HFFc6 (cell line): ENCODE results near the gene WRAP53. TPM values are rescaled to one million over a fixed set of nuclear protein-coding genes. Genes with fewer than 3 reads are reported as not detected.
A peak's percentile ranks its signal among the peaks of the same experiment; 100 is the strongest.

ENCODE experiments used
- DNase-seq: peaks from one replicate; pipeline ENCODE4 v3.0.0-alpha.2; 2018
- H3K27ac Mint-ChIP-seq: 2 replicates; pipeline ENCODE4 v1.8.0; 2020; ENCODE audit warnings: mild to moderate bottlenecking, mixed read lengths
- H3K27me3 Mint-ChIP-seq: 2 replicates; pipeline ENCODE4 v1.8.0; 2021; ENCODE audit warnings: mild to moderate bottlenecking, moderate library complexity, mixed read lengths; ENCODE audit not compliant: insufficient read depth
- H3K36me3 Mint-ChIP-seq: 2 replicates; pipeline ENCODE4 v1.8.0; 2021; ENCODE audit warnings: low read depth, mixed read lengths
- H3K4me1 Mint-ChIP-seq: 2 replicates; pipeline ENCODE4 v1.8.0; 2020; ENCODE audit warnings: low read depth, mixed read lengths
- H3K4me3 Mint-ChIP-seq: 2 replicates; pipeline ENCODE4 v1.8.0; 2020; ENCODE audit warnings: mild to moderate bottlenecking, moderate library complexity, mixed read lengths
- H3K9me3 Mint-ChIP-seq: 2 replicates; pipeline ENCODE4 v1.8.0; 2020; ENCODE audit warnings: mild to moderate bottlenecking, mixed read lengths
- total RNA-seq, 6 experiments: library from RNA; stranded (reverse); fragmentation: NEBNext Ultra II Directional; extraction: Animal tissue kit (Norgen Biotek cat#: 25700); gene quantifications; 2 replicates in 1 of 6; 3 replicates in 5 of 6; pipeline ENCODE4 v1.2.3, GENCODE V29; 2021
- TF ChIP-seq, protein P1 (sequence below): fragments of 200-600 bp; sonication (generic); IDR thresholded peaks from 2 replicates; pipeline ENCODE4 v1.5.0; 2021; ENCODE audit warnings: antibody characterized with exemption, mild to moderate bottlenecking

Gene WRAP53
- total RNA-seq, 6 experiments from 2014 or later: 8.6 to 18.2 (median 15.2) TPM

DNA sequence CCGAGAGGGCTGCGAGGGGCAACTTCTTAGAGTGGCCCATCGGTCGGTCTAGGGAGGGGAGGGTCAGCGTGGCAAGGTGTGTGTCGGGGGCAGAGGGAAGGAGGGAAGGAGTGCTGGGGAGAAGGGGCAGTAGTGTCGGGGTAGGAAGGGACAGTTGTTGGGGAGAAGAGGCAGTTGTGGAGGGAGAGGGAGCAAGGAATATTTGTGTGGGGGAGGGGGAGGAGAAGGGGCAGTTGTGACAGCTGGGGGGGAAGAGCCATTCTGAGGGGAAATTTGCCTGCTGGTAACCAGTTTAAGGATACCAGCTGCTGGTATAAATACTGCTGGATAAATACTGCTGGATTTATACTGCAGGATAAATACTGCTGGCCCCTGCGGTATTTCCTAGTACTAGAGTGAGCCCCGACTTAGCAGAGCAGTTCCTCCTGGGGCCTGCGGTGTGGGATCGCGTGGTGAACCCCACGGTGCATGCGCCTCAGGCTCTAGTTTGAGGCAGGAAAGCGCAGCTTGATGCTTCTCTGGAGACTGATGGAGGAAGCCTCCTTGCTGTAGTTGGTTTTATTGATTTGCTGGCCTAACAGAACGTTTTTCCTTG lies 29.6 kb downstream of the WRAP53 start:
- H3K9me3 Mint-ChIP-seq: no peaks in the 10 kb centered on the region
- peaks cover 40% of the 10 kb centered on the region for H3K27me3 Mint-ChIP-seq
- TF ChIP-seq, protein P1, sequence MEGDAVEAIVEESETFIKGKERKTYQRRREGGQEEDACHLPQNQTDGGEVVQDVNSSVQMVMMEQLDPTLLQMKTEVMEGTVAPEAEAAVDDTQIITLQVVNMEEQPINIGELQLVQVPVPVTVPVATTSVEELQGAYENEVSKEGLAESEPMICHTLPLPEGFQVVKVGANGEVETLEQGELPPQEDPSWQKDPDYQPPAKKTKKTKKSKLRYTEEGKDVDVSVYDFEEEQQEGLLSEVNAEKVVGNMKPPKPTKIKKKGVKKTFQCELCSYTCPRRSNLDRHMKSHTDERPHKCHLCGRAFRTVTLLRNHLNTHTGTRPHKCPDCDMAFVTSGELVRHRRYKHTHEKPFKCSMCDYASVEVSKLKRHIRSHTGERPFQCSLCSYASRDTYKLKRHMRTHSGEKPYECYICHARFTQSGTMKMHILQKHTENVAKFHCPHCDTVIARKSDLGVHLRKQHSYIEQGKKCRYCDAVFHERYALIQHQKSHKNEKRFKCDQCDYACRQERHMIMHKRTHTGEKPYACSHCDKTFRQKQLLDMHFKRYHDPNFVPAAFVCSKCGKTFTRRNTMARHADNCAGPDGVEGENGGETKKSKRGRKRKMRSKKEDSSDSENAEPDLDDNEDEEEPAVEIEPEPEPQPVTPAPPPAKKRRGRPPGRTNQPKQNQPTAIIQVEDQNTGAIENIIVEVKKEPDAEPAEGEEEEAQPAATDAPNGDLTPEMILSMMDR: no peak
- peaks cover 7% of the 10 kb centered on the region for H3K4me1 Mint-ChIP-seq
- H3K4me3 Mint-ChIP-seq: peak overlapping the region; percentile 89
- DNase-seq: peak; percentile 9
- H3K27ac Mint-ChIP-seq: no peak overlapping the region
- no peaks in the 10 kb centered on the region for H3K36me3 Mint-ChIP-seq

- H3K27me3 Mint-ChIP-seq: peaks cover 36% of the 10 kb centered on the region
- no peaks in the 10 kb centered on the region for H3K36me3 Mint-ChIP-seq
- TF ChIP-seq, protein P1: no peak
- no peak overlapping the region for H3K4me3 Mint-ChIP-seq
- no peak overlapping the region for H3K27ac Mint-ChIP-seq
- DNase-seq: no peak
- H3K9me3 Mint-ChIP-seq: no peaks in the 10 kb centered on the region
- peaks cover 7% of the 10 kb centered on the region for H3K4me1 Mint-ChIP-seq
These were observed 31.4 kb downstream of the WRAP53 start for GRCh38 chr17:7719661-7720060.

DNA sequence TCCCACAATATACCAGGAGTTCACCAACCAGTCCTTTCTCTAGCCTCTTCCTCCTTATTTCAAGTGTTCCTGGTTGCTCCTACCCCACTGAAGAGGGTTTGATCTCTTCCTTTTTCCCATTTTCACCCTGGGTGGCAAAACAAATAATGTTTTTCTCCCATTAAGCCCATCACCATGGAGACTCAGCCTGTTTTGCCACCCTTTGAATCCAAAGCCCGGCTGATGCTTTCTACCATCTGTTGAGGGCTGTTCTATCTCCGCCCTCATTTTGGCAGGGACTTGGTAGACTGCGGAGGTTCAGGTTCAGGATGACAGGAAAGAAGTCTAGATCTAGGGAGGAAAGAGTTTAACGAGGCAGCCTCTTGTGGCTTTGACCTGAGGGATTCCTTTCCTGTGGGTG lies 31.8 kb downstream of the WRAP53 start:
- H3K36me3 Mint-ChIP-seq: no peaks in the 10 kb centered on the region
- DNase-seq: no peak
- no peak overlapping the region for H3K27ac Mint-ChIP-seq
- peaks cover 7% of the 10 kb centered on the region for H3K4me1 Mint-ChIP-seq
- TF ChIP-seq, protein P1: no peak
- H3K4me3 Mint-ChIP-seq: no peak overlapping the region
- no peaks in the 10 kb centered on the region for H3K9me3 Mint-ChIP-seq
- H3K27me3 Mint-ChIP-seq: peaks cover 35% of the 10 kb centered on the region

- H3K4me3 Mint-ChIP-seq: no peak overlapping the region
These were observed 33.3 kb downstream of the WRAP53 start for GRCh38 chr17:7721612-7722011.

GRCh38 chr17:7727886-7728285 lies 39.6 kb downstream of the WRAP53 start:
- no peak overlapping the region for H3K27ac Mint-ChIP-seq
- H3K27me3 Mint-ChIP-seq: peaks cover 16% of the 10 kb centered on the region
- no peaks in the 10 kb centered on the region for H3K36me3 Mint-ChIP-seq
- DNase-seq: no peak
- no peaks in the 10 kb centered on the region for H3K9me3 Mint-ChIP-seq
- H3K4me3 Mint-ChIP-seq: no peak overlapping the region
- H3K4me1 Mint-ChIP-seq: no peaks in the 10 kb centered on the region
- TF ChIP-seq, protein P1: no peak

More at GRCh38 chr17:7721612-7722011, 33.3 kb downstream of the WRAP53 start:
- Mint-ChIP-seq H3K27me3 (peaks cover 31% of the 10 kb centered on the region), H3K4me1 (peaks cover 1% of the 10 kb centered on the region), H3K36me3 (no peaks in the 10 kb centered on the region), H3K27ac (no peak overlapping the region), H3K9me3 (no peaks in the 10 kb centered on the region)
- no peak for DNase-seq
- TF ChIP-seq, protein P1: no peak
